ENCODE data around the gene SPATA9. TPM values are rescaled to one million over a fixed set of nuclear protein-coding genes. Genes with fewer than 3 reads are reported as not detected.

SPATA9 gene
- total and polyA plus RNA-seq, 3 donors from 2014 or later = 7.4 to 36.9 (median 21.2) TPM

- TF ChIP-seq CTCF (IDR thresholded peaks at IDR 0.05) = no peak
- TF ChIP-seq POLR2A (IDR thresholded peaks at IDR 0.05) = no peak
- Histone ChIP-seq H3K9me3 (no peaks in the 10 kb centered on the region), H3K27me3 (no peaks in the 10 kb centered on the region), H3K4me3 (no peak overlapping the region), H3K4me1 (peaks cover 22% of the 10 kb centered on the region), H3K27ac (peak overlapping the region in 1 of 2 donors; percentile 1), H3K36me3 (ENCODE audit: low read depth, missing control alignments) (no peaks in the 10 kb centered on the region)
- intact Hi-C loops (cut with DNase I; ENCODE audit: low total_unique reads) = no loop called here
- DNase-seq = peak; percentile 59
- 40 to 62% methylated on average over 3 of the region's 3 CpGs for WGBS, 2 donors
Observed at GRCh38 chr5:95673081-95673480, 9.7 kb downstream of the SPATA9 start.

GRCh38 chr5:95672641-95673040, 10.2 kb downstream of the SPATA9 start:
- intact Hi-C loops (cut with DNase I; ENCODE audit: low total_unique reads) = no loop called here
- H3K9me3 ChIP-seq = no peaks in the 10 kb centered on the region
- TF ChIP-seq POLR2A (IDR thresholded peaks at IDR 0.05) (no peak), CTCF (IDR thresholded peaks at IDR 0.05) (no peak)
- no peaks in the 10 kb centered on the region for H3K27me3 ChIP-seq
- DNase-seq = no peak
- H3K27ac ChIP-seq = peak overlapping the region in 1 of 2 donors; percentile 1
- H3K4me3 ChIP-seq = no peak overlapping the region
- no peaks in the 10 kb centered on the region for H3K36me3 ChIP-seq (ENCODE audit: low read depth, missing control alignments)
- peaks cover 22% of the 10 kb centered on the region for H3K4me1 ChIP-seq

DNA sequence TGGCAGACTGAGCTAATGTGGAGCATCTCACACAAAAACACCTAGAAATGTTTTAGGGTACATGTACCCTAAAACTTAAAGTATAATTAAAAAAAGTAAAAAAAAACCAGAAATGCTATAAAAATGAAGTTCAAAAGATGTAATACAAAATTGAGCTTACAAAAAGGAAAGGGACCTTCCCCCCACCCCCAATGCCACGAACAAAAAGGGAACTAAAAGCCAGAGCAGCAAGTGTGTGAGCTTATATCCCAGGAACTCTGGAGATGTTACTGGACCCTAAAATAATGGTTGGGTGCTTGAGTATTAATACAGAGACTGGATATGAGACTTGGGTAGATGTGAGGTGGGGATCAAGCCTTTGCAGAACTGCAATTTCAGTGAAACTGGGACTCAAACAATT, 11.0 kb downstream of the SPATA9 start:
- no peaks in the 10 kb centered on the region for H3K36me3 ChIP-seq (ENCODE audit: low read depth, missing control alignments)
- no peaks in the 10 kb centered on the region for H3K9me3 ChIP-seq
- H3K27ac ChIP-seq = no peak overlapping the region
- TF ChIP-seq POLR2A (IDR thresholded peaks at IDR 0.05) = no peak
- no peak for TF ChIP-seq CTCF (IDR thresholded peaks at IDR 0.05)
- no peaks in the 10 kb centered on the region for H3K27me3 ChIP-seq
- H3K4me1 ChIP-seq = peaks cover 25% of the 10 kb centered on the region
- H3K4me3 ChIP-seq = no peak overlapping the region
- intact Hi-C loops (cut with DNase I; ENCODE audit: low total_unique reads) = no loop called here
- WGBS, 2 donors = 74 to 77% methylated on average over 1 of the region's 1 CpG
- DNase-seq = no peak

DNA sequence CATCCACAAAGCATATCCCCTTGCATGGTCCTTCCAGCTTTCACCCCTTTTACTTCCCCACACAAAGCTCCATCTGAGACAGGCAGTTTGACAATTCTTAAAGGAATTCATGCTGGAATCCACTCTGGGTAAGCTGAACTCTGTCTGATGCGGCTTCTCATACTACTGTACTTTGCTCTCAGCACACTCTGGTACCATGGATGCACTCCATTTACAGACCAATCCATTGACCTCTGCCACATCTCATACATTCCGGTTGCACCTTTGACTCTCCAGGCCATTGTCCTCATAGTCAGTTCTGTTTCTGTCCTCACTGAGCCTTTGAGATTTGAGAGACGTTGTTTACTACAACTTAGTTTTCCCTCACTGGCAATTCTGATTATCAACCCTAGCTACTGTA, 12.2 kb downstream of the SPATA9 start:
- Histone ChIP-seq H3K36me3 (ENCODE audit: low read depth, missing control alignments) (no peaks in the 10 kb centered on the region), H3K4me3 (no peak overlapping the region), H3K27ac (peak overlapping the region; percentile 41 to 77), H3K4me1 (peaks cover 25% of the 10 kb centered on the region), H3K9me3 (no peaks in the 10 kb centered on the region), H3K27me3 (no peaks in the 10 kb centered on the region)
- 83 to 87% methylated on average over 3 of the region's 3 CpGs for WGBS, 2 donors
- TF ChIP-seq CTCF (IDR thresholded peaks at IDR 0.05) = no peak
- no peak for TF ChIP-seq POLR2A (IDR thresholded peaks at IDR 0.05)
- no peak for DNase-seq
- intact Hi-C loops (cut with DNase I; ENCODE audit: low total_unique reads) = no loop called here

GRCh38 chr5:95669985-95670384, 12.8 kb downstream of the SPATA9 start:
- Histone ChIP-seq H3K9me3 (no peaks in the 10 kb centered on the region), H3K4me3 (no peak overlapping the region), H3K36me3 (ENCODE audit: low read depth, missing control alignments) (no peaks in the 10 kb centered on the region), H3K4me1 (peaks cover 25% of the 10 kb centered on the region), H3K27me3 (no peaks in the 10 kb centered on the region), H3K27ac (peak overlapping the region; percentile 41 to 77)
- DNase-seq = no peak
- no peak for TF ChIP-seq CTCF (IDR thresholded peaks at IDR 0.05)
- no peak for TF ChIP-seq POLR2A (IDR thresholded peaks at IDR 0.05)
- intact Hi-C loops (cut with DNase I; ENCODE audit: low total_unique reads) = no loop called here
- 73 to 82% methylated on average over 5 of the region's 5 CpGs for WGBS, 2 donors
